Panc1 (cell line): Measurements from ENCODE around the gene ANO1. TPM values are rescaled to one million over a fixed set of nuclear protein-coding genes. Genes with fewer than 3 reads are reported as not detected.

Source experiments
- ATAC-seq: fragments of 200-7000 bp; cut with Tn5 transposase; 2 replicates; pipeline ENCODE4 v1.9.1; 2020; ENCODE audit warnings: mild to moderate bottlenecking, moderate library complexity
- BruUV-seq: library from RNA; stranded (reverse); fragments of 400-500 nt; replicated peaks from 2 replicates; lab custom pipeline; 2021; lab: Mats Ljungman, UMichigan
- CTCF ChIA-PET: fragments of 300-600 bp; sonication (Branson Sonifier 250); formaldehyde crosslinking; loops from one replicate; lab custom pipeline; 2022; ENCODE audit warnings: antibody characterized with exemption; lab: Charles Lee
- POLR2A ChIA-PET: fragments of 300-600 bp; sonication (Branson Sonifier 250); formaldehyde crosslinking; loops from one replicate; lab custom pipeline; 2022; ENCODE audit warnings: antibody characterized with exemption; lab: Charles Lee
- DNase-seq: peaks from one replicate; pipeline ENCODE4 v3.0.0-alpha.2; 2010; ENCODE audit warnings: low read depth, low spot score
- H3K27ac ChIP-seq: 2 replicates; pipeline ENCODE4 v1.5.1; 2011; ENCODE audit warnings: mild to moderate bottlenecking, low read length, inconsistent platforms
- H3K27me3 ChIP-seq: fragments of 200-500 bp; sonication (Bioruptor generic); 2 replicates; pipeline ENCODE4 v1.6.0; 2014; ENCODE audit warnings: low read length, inconsistent platforms; ENCODE audit not compliant: control insufficient read depth, insufficient read depth
- H3K36me3 ChIP-seq: fragments of 200-500 bp; sonication (Bioruptor generic); 2 replicates; pipeline ENCODE4 v1.5.1; 2014; ENCODE audit warnings: inconsistent platforms, mild to moderate bottlenecking, low read length, moderate library complexity; ENCODE audit not compliant: control insufficient read depth, insufficient read depth
- H3K4me1 ChIP-seq: 2 replicates; pipeline ENCODE4 v1.5.1; 2011; ENCODE audit warnings: inconsistent platforms, mild to moderate bottlenecking, low read length, moderate library complexity; ENCODE audit not compliant: control insufficient read depth, insufficient read depth
- H3K4me3 ChIP-seq, 2 experiments: 2 replicates each; pipeline ENCODE4 v1.5.1; 2011 to 2012; ENCODE audit warnings: low read depth in 2 of 2, low read length in 2 of 2, mild to moderate bottlenecking in 2 of 2, inconsistent platforms in 1 of 2, moderate library complexity in 1 of 2
- H3K9me3 ChIP-seq: fragments of 200-500 bp; sonication (Bioruptor generic); 2 replicates; pipeline ENCODE4 v1.5.1; 2014; ENCODE audit warnings: low read depth, mild to moderate bottlenecking, inconsistent platforms, low read length, moderate library complexity; ENCODE audit not compliant: control insufficient read depth, insufficient read depth
- POLR2AphosphoS5 ChIP-seq: IDR thresholded peaks from 2 replicates; pipeline ENCODE4 v1.6.1; 2012; ENCODE audit warnings: mild to moderate bottlenecking, low read depth, low read length, moderate library complexity
- SIN3A ChIP-seq: IDR thresholded peaks from 2 replicates; pipeline ENCODE4 v1.6.1; 2012; ENCODE audit warnings: low read depth, mild to moderate bottlenecking, low read length, moderate library complexity, borderline replicate concordance; ENCODE audit not compliant: insufficient read depth
- TCF7L2 ChIP-seq: IDR thresholded peaks from 2 replicates; pipeline ENCODE4 v1.6.1; 2011; ENCODE audit warnings: mild to moderate bottlenecking, low read depth, low read length, inconsistent platforms
- in situ Hi-C: cut with HindIII; loops from 2 replicates; pipeline ENCODE4 v1.10.0; 2016; ENCODE audit warnings: low sequenced_read_pairs, low pct_unique_long_range_greater_than_20kb
- intact Hi-C: fragments of 100-400 bp; cut with micrococcal nuclease; formaldehyde crosslinking; loops from one replicate; pipeline ENCODE4 v1.10.0; 2022; ENCODE audit not compliant: unreplicated experiment
- total RNA-seq: library from RNA; stranded (reverse); gene quantifications from one replicate; pipeline ENCODE4 v1.2.1, GENCODE V29; 2021; ENCODE audit not compliant: unreplicated experiment
- TF ChIP-seq, protein P1 (sequence below), 2 experiments: IDR thresholded peaks; 2 replicates each; pipeline ENCODE4 v1.6.1; 2011 to 2012; ENCODE audit warnings: low read depth in 2 of 2, control low read depth in 1 of 2, low read length in 1 of 2, mild to moderate bottlenecking in 1 of 2, moderate library complexity in 1 of 2; ENCODE audit not compliant: insufficient read depth in 1 of 2
- TF ChIP-seq, protein P2 (sequence below): fragments of 450-650 bp; IDR thresholded peaks from 2 replicates; pipeline ENCODE4 v1.5.1; 2017; ENCODE audit warnings: mild to moderate bottlenecking

Gene ANO1
- total RNA-seq, 1 experiment from 2014 or later: 2.3 TPM

DNA sequence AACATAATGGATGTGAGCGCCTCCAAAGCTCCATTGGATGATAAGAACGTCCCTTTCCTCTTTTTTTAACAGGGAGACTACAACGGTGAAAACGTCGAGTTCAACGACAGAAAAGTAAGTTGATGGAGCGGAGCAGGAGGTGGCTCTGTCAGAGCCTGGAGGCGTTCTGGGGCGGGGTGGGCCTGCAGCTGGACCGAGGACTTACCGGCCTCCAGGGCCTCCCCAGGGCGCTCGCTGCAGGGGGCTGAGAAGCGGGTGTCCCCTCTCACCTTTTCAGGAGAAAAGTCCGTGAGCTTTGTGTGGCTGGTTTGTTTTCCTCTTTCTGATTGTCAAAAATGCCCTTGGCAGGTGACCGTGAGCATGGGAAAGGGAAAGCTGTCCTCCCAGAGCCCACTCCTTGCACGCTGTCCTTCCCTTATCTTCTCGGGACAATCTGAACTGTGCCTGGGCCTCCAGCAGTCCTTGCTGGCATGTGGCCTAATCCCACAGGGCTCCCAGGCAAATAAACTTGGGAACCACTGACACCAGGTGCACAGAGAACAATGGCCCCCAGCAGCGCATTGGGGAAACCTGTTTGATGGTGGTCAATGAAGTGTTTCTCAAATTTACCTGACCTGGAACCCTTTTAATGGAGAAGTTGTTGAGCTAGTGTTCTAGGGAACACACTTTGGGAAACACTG lies 38.4 kb downstream of the ANO1 start:
- H3K4me1 ChIP-seq: peaks cover 6% of the 10 kb centered on the region; the same call in 1 of the 2 replicates
- H3K27me3 ChIP-seq: no peaks in the 10 kb centered on the region
- no peak overlapping the region for H3K27ac ChIP-seq
- H3K36me3 ChIP-seq: no peaks in the 10 kb centered on the region
- intact Hi-C loops (no loop called here), in situ Hi-C loops (no loop called here)
- H3K4me3 ChIP-seq: no peak overlapping the region
- CTCF ChIA-PET: interaction anchor here (0.6 kb wide), 1 partner anchor 37 kb away, joined by 4 read pairs; no protein-coding TSS in a partner anchor
- POLR2A ChIA-PET: no interaction called here
- H3K9me3 ChIP-seq: no peaks in the 10 kb centered on the region
- BruUV-seq: no TSS peak
- no peak for ATAC-seq
- no peak for DNase-seq
- TF ChIP-seq, protein P1, sequence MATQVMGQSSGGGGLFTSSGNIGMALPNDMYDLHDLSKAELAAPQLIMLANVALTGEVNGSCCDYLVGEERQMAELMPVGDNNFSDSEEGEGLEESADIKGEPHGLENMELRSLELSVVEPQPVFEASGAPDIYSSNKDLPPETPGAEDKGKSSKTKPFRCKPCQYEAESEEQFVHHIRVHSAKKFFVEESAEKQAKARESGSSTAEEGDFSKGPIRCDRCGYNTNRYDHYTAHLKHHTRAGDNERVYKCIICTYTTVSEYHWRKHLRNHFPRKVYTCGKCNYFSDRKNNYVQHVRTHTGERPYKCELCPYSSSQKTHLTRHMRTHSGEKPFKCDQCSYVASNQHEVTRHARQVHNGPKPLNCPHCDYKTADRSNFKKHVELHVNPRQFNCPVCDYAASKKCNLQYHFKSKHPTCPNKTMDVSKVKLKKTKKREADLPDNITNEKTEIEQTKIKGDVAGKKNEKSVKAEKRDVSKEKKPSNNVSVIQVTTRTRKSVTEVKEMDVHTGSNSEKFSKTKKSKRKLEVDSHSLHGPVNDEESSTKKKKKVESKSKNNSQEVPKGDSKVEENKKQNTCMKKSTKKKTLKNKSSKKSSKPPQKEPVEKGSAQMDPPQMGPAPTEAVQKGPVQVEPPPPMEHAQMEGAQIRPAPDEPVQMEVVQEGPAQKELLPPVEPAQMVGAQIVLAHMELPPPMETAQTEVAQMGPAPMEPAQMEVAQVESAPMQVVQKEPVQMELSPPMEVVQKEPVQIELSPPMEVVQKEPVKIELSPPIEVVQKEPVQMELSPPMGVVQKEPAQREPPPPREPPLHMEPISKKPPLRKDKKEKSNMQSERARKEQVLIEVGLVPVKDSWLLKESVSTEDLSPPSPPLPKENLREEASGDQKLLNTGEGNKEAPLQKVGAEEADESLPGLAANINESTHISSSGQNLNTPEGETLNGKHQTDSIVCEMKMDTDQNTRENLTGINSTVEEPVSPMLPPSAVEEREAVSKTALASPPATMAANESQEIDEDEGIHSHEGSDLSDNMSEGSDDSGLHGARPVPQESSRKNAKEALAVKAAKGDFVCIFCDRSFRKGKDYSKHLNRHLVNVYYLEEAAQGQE (IDR thresholded peaks at IDR 0.05; ENCODE audit: insufficient read depth in 1 of 2, low read depth in 2 of 2, low read length in 1 of 2): no peak
- TF ChIP-seq, protein P2, sequence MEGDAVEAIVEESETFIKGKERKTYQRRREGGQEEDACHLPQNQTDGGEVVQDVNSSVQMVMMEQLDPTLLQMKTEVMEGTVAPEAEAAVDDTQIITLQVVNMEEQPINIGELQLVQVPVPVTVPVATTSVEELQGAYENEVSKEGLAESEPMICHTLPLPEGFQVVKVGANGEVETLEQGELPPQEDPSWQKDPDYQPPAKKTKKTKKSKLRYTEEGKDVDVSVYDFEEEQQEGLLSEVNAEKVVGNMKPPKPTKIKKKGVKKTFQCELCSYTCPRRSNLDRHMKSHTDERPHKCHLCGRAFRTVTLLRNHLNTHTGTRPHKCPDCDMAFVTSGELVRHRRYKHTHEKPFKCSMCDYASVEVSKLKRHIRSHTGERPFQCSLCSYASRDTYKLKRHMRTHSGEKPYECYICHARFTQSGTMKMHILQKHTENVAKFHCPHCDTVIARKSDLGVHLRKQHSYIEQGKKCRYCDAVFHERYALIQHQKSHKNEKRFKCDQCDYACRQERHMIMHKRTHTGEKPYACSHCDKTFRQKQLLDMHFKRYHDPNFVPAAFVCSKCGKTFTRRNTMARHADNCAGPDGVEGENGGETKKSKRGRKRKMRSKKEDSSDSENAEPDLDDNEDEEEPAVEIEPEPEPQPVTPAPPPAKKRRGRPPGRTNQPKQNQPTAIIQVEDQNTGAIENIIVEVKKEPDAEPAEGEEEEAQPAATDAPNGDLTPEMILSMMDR: no peak
- TF ChIP-seq SIN3A (no peak), TCF7L2 (no peak), POLR2AphosphoS5 (no peak)

DNA sequence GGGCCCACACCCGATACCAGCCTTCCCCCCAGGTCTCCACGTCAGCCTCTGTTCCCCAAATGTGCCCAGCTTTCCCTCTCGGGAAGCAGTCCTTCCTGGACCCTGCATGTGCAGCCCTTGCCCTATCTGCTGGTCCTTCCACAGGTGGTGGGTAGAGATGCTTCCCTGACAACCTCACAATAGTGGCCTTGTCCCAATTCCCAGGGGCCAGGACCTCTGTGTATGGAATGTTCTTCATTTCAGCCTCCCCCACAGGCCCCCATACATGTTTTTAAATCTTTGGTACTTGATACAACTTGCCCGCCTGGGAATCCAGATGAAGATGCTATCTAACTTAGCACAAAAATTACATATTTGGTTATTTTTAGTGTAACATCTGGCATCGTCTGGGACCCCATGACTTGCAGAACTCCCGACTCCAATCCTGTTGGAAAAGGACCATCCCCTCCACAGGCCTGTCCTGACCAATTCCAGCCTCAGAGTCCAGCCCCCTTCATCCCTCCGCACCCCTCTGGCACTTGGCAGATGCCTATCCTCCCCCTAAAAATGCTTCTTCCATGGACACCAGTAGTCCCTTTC lies 39.5 kb downstream of the ANO1 start:
- no peak for ATAC-seq
- H3K27ac ChIP-seq: no peak overlapping the region
- H3K27me3 ChIP-seq: no peaks in the 10 kb centered on the region
- no TSS peak for BruUV-seq
- DNase-seq: no peak
- POLR2A ChIA-PET: no interaction called here
- intact Hi-C loops (no loop called here), in situ Hi-C loops (no loop called here)
- H3K4me3 ChIP-seq: no peak overlapping the region
- no peaks in the 10 kb centered on the region for H3K9me3 ChIP-seq
- no peaks in the 10 kb centered on the region for H3K36me3 ChIP-seq
- TF ChIP-seq TCF7L2: no peak
- TF ChIP-seq, protein P1 (IDR thresholded peaks at IDR 0.05; ENCODE audit: insufficient read depth in 1 of 2, low read depth in 2 of 2, low read length in 1 of 2): no peak
- no peaks in the 10 kb centered on the region for H3K4me1 ChIP-seq
- CTCF ChIA-PET: no interaction called here
